Transverse colon (tissue), 4 donors: Measurements from ENCODE around the gene MTCH1. TPM values are rescaled to one million over a fixed set of nuclear protein-coding genes. Genes with fewer than 3 reads are reported as not detected.

Experiments used
- DNase-seq: peaks from one replicate; pipeline ENCODE4 v3.0.0-alpha.2; 2019
- H3K27ac ChIP-seq, 4 donors: fragments of 200-600 bp; sonication (generic); 2 replicates each; pipeline ENCODE4 v1.5.1; 2016 to 2018; ENCODE audit warnings: inconsistent platforms in 4 of 4
- H3K27me3 ChIP-seq: fragments of 200-600 bp; sonication (generic); 2 replicates; pipeline ENCODE4 v1.5.1; 2017; ENCODE audit warnings: inconsistent platforms
- H3K36me3 ChIP-seq, 4 donors: fragments of 200-600 bp; sonication (generic); 2 replicates each; pipeline ENCODE4 v1.5.1; 2017 to 2019; ENCODE audit warnings: inconsistent platforms in 4 of 4
- H3K4me1 ChIP-seq, 4 donors: fragments of 200-600 bp; sonication (generic); 2 replicates each; pipeline ENCODE4 v1.5.1; 2017 to 2020; ENCODE audit warnings: inconsistent platforms in 4 of 4
- H3K4me3 ChIP-seq, 4 donors: fragments of 200-600 bp; sonication (generic); 1 replicate in 1 of 4; 2 replicates in 3 of 4; pipeline versions ENCODE4 v1.5.1 to v1.6.1; 2017 to 2019; ENCODE audit warnings: inconsistent platforms in 4 of 4
- H3K9me3 ChIP-seq, 2 donors: fragments of 200-600 bp; sonication (generic); 2 replicates each; pipeline ENCODE4 v1.5.1; 2017 to 2019; ENCODE audit warnings: inconsistent platforms in 2 of 2
- EP300 ChIP-seq: sonication (generic); formaldehyde crosslinking; IDR thresholded peaks from one replicate; pipeline ENCODE4 v1.6.1; 2017; ENCODE audit warnings: antibody characterized with exemption, low read depth
- POLR2A ChIP-seq: fragments of 450-650 bp; IDR thresholded peaks from one replicate; pipeline ENCODE4 v1.6.1; 2016; ENCODE audit warnings: antibody characterized with exemption, mild to moderate bottlenecking, moderate library complexity
- POLR2AphosphoS5 ChIP-seq, 3 donors: sonication (generic); formaldehyde crosslinking; IDR thresholded peaks; one replicate each; pipeline ENCODE4 v1.6.1; 2016; ENCODE audit warnings: antibody characterized with exemption in 3 of 3
- WGBS, 2 donors: methylation state at CpG; one replicate each; pipeline ENCODE4 v1.1.5; 2018; ENCODE audit warnings: low coverage in 1 of 2; 5-methylcytosine and 5-hydroxymethylcytosine counted together
- in situ Hi-C, 4 donors: fragments of 200-750 bp; cut with MboI; loops; one replicate each; pipeline versions ENCODE4 v1.15.0 to v1.15.1; 2017; ENCODE audit warnings: low sequenced_read_pairs in 3 of 4, low pct_ligation_motif_present in 1 of 4, low pct_unique_long_range_greater_than_20kb in 1 of 4
- intact Hi-C: fragments of 100-400 bp; cut with DNase I; formaldehyde crosslinking; loops from one replicate; pipeline ENCODE4 v1.15.1; 2023; ENCODE audit warnings: low total_unique reads
- total RNA-seq, 4 donors: library from RNA; depleted of rRNA; stranded (reverse); fragments of >200 nt; gene quantifications; one replicate each; pipeline ENCODE4 v1.1.0, GENCODE V29; 2016
- TF ChIP-seq, protein P1 (sequence below), 5 experiments: fragments of 200-600 bp in 3 of 5; fragments of 450-650 bp in 2 of 5; sonication (generic) in 3 of 5; IDR thresholded peaks; 1 replicate in 2 of 5; 2 replicates in 3 of 5; pipeline ENCODE4 v1.5.1; 2016 to 2017; ENCODE audit warnings: antibody characterized with exemption in 5 of 5, inconsistent platforms in 3 of 5, mild to moderate bottlenecking in 2 of 5, moderate library complexity in 1 of 5

Gene MTCH1
- total RNA-seq, 4 donors from 2014 or later: 123 to 190 (median 152) TPM

DNA sequence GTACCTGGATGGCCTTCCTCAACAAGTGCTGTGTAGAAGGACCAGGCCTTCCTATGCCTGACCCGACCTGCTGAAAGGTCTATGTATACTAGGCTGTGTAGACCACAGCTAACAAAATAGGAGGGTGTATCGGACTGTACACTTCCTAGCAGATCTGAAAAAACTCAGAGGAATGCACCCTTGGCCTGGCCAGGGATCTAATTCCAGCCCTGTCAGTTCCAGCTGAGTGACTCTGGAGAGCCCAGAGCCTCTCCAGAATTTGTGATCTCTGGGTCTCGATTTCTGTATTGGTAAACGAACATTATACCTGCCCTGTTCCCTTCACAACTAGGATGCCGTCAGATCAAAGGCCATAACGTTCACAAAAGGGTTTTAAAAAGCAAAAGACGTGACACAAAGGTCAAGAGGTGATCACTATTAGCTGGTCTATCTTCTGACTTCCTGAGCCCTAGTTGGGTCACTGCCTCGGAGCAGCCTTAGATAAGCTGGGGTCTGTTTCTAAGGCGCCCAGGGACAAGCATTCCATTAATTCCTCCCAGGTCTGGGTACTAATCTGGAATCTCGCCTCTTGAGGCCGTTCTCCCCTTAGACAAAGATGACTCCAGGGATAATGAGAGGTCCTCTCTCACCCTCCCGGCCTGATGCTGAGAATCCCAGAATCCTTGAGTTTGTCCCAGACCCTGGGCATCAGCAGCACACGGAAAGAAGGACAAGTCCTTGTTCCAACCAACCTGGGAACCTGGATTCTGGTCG is 13.9 kb downstream of the MTCH1 start:
- Histone ChIP-seq H3K4me3 (no peak overlapping the region), H3K36me3 (peaks cover 0 to 95% (median 43%) of the 10 kb centered on the region in 4 donors), H3K27me3 (no peaks in the 10 kb centered on the region), H3K9me3 (no peaks in the 10 kb centered on the region), H3K4me1 (no peaks in the 10 kb centered on the region), H3K27ac (no peak overlapping the region)
- DNase-seq: no peak
- WGBS, 2 donors: 86 to 91% methylated on average over 7 to 14 of the region's 14 CpGs
- TF ChIP-seq POLR2AphosphoS5 (IDR thresholded peaks at IDR 0.05) (no peak), EP300 (no peak), POLR2A (no peak)
- TF ChIP-seq, protein P1, sequence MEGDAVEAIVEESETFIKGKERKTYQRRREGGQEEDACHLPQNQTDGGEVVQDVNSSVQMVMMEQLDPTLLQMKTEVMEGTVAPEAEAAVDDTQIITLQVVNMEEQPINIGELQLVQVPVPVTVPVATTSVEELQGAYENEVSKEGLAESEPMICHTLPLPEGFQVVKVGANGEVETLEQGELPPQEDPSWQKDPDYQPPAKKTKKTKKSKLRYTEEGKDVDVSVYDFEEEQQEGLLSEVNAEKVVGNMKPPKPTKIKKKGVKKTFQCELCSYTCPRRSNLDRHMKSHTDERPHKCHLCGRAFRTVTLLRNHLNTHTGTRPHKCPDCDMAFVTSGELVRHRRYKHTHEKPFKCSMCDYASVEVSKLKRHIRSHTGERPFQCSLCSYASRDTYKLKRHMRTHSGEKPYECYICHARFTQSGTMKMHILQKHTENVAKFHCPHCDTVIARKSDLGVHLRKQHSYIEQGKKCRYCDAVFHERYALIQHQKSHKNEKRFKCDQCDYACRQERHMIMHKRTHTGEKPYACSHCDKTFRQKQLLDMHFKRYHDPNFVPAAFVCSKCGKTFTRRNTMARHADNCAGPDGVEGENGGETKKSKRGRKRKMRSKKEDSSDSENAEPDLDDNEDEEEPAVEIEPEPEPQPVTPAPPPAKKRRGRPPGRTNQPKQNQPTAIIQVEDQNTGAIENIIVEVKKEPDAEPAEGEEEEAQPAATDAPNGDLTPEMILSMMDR (IDR thresholded peaks at IDR 0.05): no peak
- in situ Hi-C loops: no loop called here
- intact Hi-C loops: no loop called here

DNA sequence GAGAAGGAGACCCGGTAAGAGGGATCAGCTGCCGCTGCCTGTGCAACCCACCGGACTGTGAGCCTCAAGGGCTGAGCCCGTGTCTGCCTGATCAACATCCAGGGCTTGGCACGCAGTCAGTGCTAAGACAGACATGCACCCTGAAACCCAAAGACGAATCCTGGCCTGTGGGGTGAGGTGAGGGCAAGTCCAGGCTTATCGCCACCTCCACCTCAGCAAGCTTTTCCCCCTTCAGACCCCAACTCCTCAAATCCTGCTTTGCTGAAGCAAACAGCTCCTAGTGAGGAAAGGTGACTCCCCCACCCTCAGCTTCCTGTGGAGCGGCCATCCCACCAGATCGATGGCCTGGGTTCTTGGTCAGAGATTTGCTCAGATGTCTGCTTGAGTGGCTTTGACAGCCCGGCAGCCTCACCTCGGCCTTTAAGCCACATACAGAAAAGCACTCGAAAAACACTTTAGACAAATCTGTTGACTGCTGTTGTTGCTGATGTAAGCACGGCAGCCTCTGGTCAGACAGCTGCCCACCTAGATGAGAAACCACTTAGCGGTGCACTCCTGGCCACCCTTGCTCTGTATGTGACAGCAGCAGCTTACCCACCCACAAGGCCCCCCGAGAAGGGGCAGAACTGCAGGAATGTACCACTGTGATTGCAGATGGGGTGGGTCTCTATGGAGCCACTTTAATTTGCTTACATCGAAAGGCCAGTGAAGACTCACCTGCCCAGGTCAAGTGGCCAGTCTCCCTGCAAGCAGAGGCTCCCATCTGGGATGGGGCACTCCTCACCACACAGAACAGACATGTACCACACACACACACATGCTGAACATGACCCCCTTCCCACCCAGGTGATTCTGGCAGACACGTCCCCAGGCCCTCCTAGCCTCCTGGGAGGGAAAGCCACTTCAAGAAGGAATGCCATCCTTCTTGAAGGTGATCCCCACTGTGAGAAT is 14.8 kb downstream of the MTCH1 start:
- Histone ChIP-seq H3K4me1 (no peaks in the 10 kb centered on the region), H3K27me3 (no peaks in the 10 kb centered on the region), H3K9me3 (no peaks in the 10 kb centered on the region), H3K36me3 (peaks cover 0 to 87% (median 38%) of the 10 kb centered on the region in 4 donors), H3K27ac (no peak overlapping the region), H3K4me3 (no peak overlapping the region)
- no peak for DNase-seq
- no peak for TF ChIP-seq POLR2AphosphoS5 (IDR thresholded peaks at IDR 0.05)
- TF ChIP-seq EP300: no peak
- TF ChIP-seq, protein P1 (IDR thresholded peaks at IDR 0.05): no peak
- no peak for TF ChIP-seq POLR2A
- WGBS, 2 donors: 93% methylated on average over 17 of the region's 17 CpGs; no CpG with 5 or more reads in 1 of the 2 donors
- in situ Hi-C loops: no loop called here
- intact Hi-C loops: no loop called here

DNA sequence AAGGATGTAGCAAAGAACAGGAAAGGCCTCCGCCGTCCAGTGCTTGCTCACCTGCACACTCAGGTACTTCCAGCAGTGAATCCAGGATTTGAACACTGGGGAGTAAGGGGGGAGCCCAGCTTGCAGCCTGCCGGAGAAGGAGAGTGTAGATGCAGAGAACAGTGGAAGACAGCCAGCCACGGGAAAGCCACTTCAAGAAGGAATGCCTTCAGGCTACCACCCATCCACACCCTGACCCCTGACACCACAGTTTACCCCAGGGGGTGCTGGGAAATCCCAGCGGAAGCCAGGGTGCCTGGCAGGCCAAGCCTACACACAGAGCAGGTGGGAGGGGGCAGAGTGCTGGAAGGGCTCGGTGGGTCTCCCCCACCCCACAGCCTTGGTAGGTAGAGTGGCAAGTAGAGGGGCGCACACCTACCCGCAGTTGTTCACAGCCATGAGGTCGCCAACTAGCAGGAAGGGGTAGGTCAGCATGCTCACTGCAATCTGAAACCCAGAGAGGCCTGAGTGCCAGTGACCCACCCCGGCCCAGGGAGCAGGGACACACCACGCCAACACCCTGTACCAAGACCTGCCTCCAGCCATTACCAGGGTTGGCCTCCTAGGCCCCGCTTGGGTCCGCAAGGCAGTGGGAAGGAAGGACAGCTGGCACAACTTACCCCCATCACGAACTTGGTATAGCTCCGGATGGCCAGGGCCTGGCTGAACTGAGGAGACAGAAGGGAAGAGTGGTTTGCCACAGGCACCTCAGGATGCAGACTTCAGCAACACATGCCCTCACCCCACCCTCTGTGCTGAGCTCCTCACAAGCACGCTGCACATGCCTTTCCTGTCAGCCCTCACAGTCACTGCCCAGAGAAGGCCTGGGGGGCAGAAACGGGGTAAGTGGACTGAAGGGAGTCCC is 15.8 kb downstream of the MTCH1 start:
- Histone ChIP-seq H3K27me3 (no peaks in the 10 kb centered on the region), H3K4me1 (no peaks in the 10 kb centered on the region), H3K9me3 (no peaks in the 10 kb centered on the region), H3K36me3 (peaks cover 0 to 78% (median 33%) of the 10 kb centered on the region in 4 donors), H3K27ac (no peak overlapping the region), H3K4me3 (no peak overlapping the region)
- TF ChIP-seq, protein P1 (IDR thresholded peaks at IDR 0.05): no peak
- TF ChIP-seq POLR2A (no peak), EP300 (no peak), POLR2AphosphoS5 (IDR thresholded peaks at IDR 0.05) (no peak)
- 90% methylated on average over 14 of the region's 17 CpGs; no CpG with 5 or more reads in 1 of the 2 donors for WGBS, 2 donors
- in situ Hi-C loops (no loop called here), intact Hi-C loops (no loop called here)
- DNase-seq: no peak
